Measurements from ENCODE around the gene LINC00632.

LINC00632 gene

GRCh38 chrX:140765043-140765784, 55.7 kb downstream of the LINC00632 start:
- peak; percentile 56 for DNase-seq (ENCODE audit: low read depth)

GRCh38 chrX:140766024-140766611, 56.6 kb downstream of the LINC00632 start:
- peak; percentile 40 for DNase-seq (ENCODE audit: low read depth)

DNA sequence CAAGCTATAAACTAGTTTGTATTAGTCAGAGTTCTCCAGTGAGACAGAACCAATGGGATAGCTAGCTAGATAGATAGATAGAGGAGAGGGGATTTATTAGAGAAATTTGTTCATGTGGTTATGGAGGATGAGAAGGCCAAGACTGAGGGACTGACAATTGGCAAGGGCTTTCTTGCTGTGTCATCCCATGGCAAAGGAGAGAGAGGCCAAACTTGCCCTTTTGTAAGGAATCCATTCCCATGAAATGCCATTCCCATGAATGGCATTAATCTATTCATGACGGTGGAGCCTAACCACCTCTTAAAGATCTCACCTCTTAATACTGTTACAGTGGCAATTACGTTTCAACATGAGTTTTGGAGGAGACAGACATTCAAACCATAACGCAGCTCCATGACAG, 58.1 kb downstream of the LINC00632 start:
- DNase-seq (ENCODE audit: low read depth) = peak; percentile 44

GRCh38 chrX:140775211-140775610, 65.7 kb downstream of the LINC00632 start:
- DNase-seq (ENCODE audit: low read depth) = no peak

- no peak for DNase-seq (ENCODE audit: low read depth)
Observed at GRCh38 chrX:140776320-140776719, 66.8 kb downstream of the LINC00632 start.

- no peak for DNase-seq (ENCODE audit: low read depth)
Observed at GRCh38 chrX:140794642-140795041, 85.1 kb downstream of the LINC00632 start.

GRCh38 chrX:140799216-140799615, 89.7 kb downstream of the LINC00632 start:
- no peak for DNase-seq (ENCODE audit: low read depth)

- DNase-seq (ENCODE audit: low read depth) = no peak
Observed at GRCh38 chrX:140804292-140804691, 94.7 kb downstream of the LINC00632 start.

DNA sequence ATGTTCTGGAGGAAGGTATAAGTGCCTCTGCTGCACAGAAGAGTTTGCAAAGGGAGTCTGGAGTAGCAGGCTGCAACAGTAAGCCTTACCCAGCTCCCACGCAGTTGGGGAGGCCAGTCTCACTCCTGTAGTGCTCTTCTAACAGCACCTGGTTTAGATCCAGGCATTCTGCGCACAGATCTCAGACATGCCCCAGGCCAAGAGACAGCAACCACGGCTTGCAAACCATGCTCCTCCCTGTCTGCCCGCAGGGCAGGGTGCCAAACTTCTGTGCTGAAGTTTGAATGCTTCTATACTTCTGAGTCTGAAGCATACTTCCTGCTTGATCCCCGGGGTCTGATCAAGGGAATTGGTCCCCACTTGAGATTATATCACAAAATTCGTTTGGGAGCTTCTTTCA, 106.3 kb downstream of the LINC00632 start:
- peak; percentile 3 for DNase-seq (ENCODE audit: low read depth)

GRCh38 chrX:140817943-140818342, 108.4 kb downstream of the LINC00632 start:
- no peak for DNase-seq (ENCODE audit: low read depth)

- no peak for DNase-seq (ENCODE audit: low read depth)
Observed at GRCh38 chrX:140821280-140821679, 111.7 kb downstream of the LINC00632 start.

DNA sequence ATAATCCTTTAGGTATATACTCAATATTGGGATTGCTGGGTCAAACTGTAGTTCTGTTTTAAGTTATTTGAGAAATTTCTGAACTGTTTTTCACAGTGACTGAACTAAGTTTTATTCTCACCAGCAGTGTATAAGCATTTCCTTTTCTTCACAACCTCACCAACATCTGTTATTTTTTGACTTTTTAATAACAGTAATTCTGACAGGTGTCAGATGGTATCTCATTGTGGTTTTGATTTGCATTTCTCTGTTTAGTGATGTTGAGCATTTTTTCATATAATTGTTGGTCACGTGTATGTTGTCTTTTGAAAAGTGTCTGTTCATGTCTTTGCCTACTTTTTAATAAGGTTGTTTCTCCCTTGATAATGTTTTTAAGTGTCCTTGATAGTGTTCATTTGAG, 112.6 kb downstream of the LINC00632 start:
- DNase-seq (ENCODE audit: low read depth) = no peak

DNA sequence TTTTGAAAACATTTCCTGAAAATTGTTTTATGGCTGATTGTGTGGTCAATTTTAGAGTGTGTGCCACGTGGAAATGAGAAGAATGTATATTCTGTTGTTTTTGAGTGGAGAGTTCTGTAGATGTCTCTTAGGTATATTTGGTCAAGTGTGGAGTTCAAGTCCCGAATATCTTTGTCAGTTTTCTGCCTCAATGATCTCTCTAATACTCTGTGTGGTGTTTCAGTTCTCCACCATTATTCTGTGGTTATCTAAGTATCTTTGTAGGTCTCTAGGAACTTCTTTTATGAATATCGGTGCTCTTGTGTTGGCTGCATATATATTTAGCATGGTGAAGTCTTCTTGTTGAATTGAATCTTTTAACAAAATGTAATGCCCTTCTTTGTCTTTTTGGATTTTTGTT, 113.3 kb downstream of the LINC00632 start:
- no peak for DNase-seq (ENCODE audit: low read depth)

- DNase-seq (ENCODE audit: low read depth) = peak; percentile 11
Observed at GRCh38 chrX:140836874-140837273, 127.3 kb downstream of the LINC00632 start.

Data from fibroblast of gingiva (primary cell).